ENCODE data around the gene EIPR1.

GRCh38 chr2:3427272-3427671 is 49.7 kb upstream of the EIPR1 start:
- TF ChIP-seq JUNB (CRISPR knock-in tag; IDR thresholded peaks at IDR 0.05; ENCODE audit: borderline replicate concordance) (no peak), ZFP36 (IDR thresholded peaks at IDR 0.05; ENCODE audit: borderline replicate concordance, low read depth, low read length, partially characterized antibody) (no peak), ARNTL (CRISPR knock-in tag; IDR thresholded peaks at IDR 0.05) (no peak), KAT2B (IDR thresholded peaks at IDR 0.05; ENCODE audit: borderline replicate concordance, low read depth, low read length) (no peak), POLR2AphosphoS5 (IDR thresholded peaks at IDR 0.05; ENCODE audit: low read depth, low read length) (no peak), BCL6 (CRISPR knock-in tag; IDR thresholded peaks at IDR 0.05) (no peak), RAD51 (IDR thresholded peaks at IDR 0.05; ENCODE audit: borderline replicate concordance) (no peak)

Data from HepG2 (cell line).